T-cell (primary cell): ENCODE data around the gene SNX7. TPM values are rescaled to one million over a fixed set of nuclear protein-coding genes. Genes with fewer than 3 reads are reported as not detected.

Experiments
- ATAC-seq, 4 experiments: fragments of 200-7000 bp in 3 of 4; fragments of 150-1000 bp in 1 of 4; cut with Tn5 transposase; replicated peaks in 1 of 4; 1 replicate in 3 of 4; 2 replicates in 1 of 4; pipeline ENCODE4 v1.10.0; 2021; ENCODE audit warnings: moderate library complexity in 3 of 4, mild to moderate bottlenecking in 2 of 4, moderate number of reproducible peaks in 1 of 4
- CTCF ChIA-PET, 2 donors: fragments of 300-600 bp; sonication (Branson Sonifier 250); formaldehyde crosslinking; loops; one replicate each; lab custom pipeline; 2022; ENCODE audit warnings: antibody characterized with exemption in 2 of 2; lab: Charles Lee
- POLR2A ChIA-PET, 2 donors: fragments of 300-600 bp; sonication (Branson Sonifier 250); formaldehyde crosslinking; loops; one replicate each; lab custom pipeline; 2022; ENCODE audit warnings: antibody characterized with exemption in 2 of 2; lab: Charles Lee
- DNase-seq, 35 experiments: peaks; one replicate each; pipeline versions ENCODE4 v3.0.0 to v3.0.0-alpha.2; 2013 to 2023
- H3K27ac ChIP-seq: one replicate; pipeline ENCODE4 v1.5.1; 2013; ENCODE audit warnings: low read length
- H3K27me3 ChIP-seq, 2 experiments: replicated peaks in 1 of 2; 1 replicate in 1 of 2; 2 replicates in 1 of 2; pipeline versions ENCODE4 v1.6.1 to v1.7.0; 2013; ENCODE audit warnings: low read length in 1 of 2, mixed read lengths in 1 of 2; ENCODE audit not compliant: control insufficient read depth in 2 of 2, insufficient read depth in 2 of 2; ENCODE audit errors: extremely low read depth in 1 of 2
- H3K36me3 ChIP-seq, 2 donors: 1 replicate in 1 of 2; 2 replicates in 1 of 2; pipeline versions ENCODE4 v1.6.1 to v1.7.0; 2013; ENCODE audit warnings: low read length in 1 of 2; ENCODE audit not compliant: control insufficient read depth in 2 of 2, insufficient read depth in 1 of 2; ENCODE audit errors: extremely low read depth in 1 of 2
- H3K4me1 ChIP-seq, 2 experiments: 1 replicate in 1 of 2; 2 replicates in 1 of 2; pipeline versions ENCODE4 v1.6.1 to v1.7.0; 2013; ENCODE audit warnings: low read length in 2 of 2, mixed read lengths in 1 of 2; ENCODE audit not compliant: insufficient read depth in 2 of 2, control insufficient read depth in 1 of 2; ENCODE audit errors: extremely low read depth in 1 of 2
- H3K4me3 ChIP-seq, 2 donors: 1 replicate in 1 of 2; 2 replicates in 1 of 2; pipeline versions ENCODE4 v1.5.1 to v1.7.0; 2013; ENCODE audit warnings: mild to moderate bottlenecking in 2 of 2, low read length in 1 of 2, moderate library complexity in 1 of 2; ENCODE audit not compliant: control insufficient read depth in 1 of 2; ENCODE audit errors: extremely low read depth in 1 of 2
- H3K9me3 ChIP-seq: 2 replicates; pipeline ENCODE4 v1.7.0; 2013
- H3K27ac Mint-ChIP-seq, 2 donors: one replicate each; pipeline ENCODE4 v1.8.0; 2020 to 2021; ENCODE audit warnings: mild to moderate bottlenecking in 2 of 2, mixed read lengths in 2 of 2
- H3K27me3 Mint-ChIP-seq, 2 donors: one replicate each; pipeline ENCODE4 v1.8.0; 2021 to 2022; ENCODE audit warnings: mixed read lengths in 2 of 2
- H3K36me3 Mint-ChIP-seq: one replicate; pipeline ENCODE4 v1.8.0; 2021; ENCODE audit warnings: mixed read lengths
- H3K4me1 Mint-ChIP-seq, 3 donors: one replicate each; pipeline ENCODE4 v1.8.0; 2020 to 2022; ENCODE audit warnings: mixed read lengths in 3 of 3, mild to moderate bottlenecking in 1 of 3
- H3K4me3 Mint-ChIP-seq, 3 donors: one replicate each; pipeline ENCODE4 v1.8.0; 2020 to 2022; ENCODE audit warnings: mild to moderate bottlenecking in 3 of 3, mixed read lengths in 3 of 3, moderate library complexity in 3 of 3
- H3K9me3 Mint-ChIP-seq, 3 donors: one replicate each; pipeline ENCODE4 v1.8.0; 2020 to 2022; ENCODE audit warnings: mixed read lengths in 3 of 3
- WGBS: methylation state at CpG from one replicate; pipeline ENCODE4 v1.1.5; 2013; ENCODE audit warnings: missing lambda C conversion rate; ENCODE audit not compliant: insufficient coverage; 5-methylcytosine and 5-hydroxymethylcytosine counted together
- total RNA-seq, 35 experiments: library from RNA in 6 of 35; stranded (reverse) in 6 of 35; fragments of 120-200 nt in 1 of 35; gene quantifications; one replicate each; pipeline versions ENCODE4 v1.2.1 to v1.2.4 and lab custom pipeline; 2013 to 2026

Gene SNX7
- total RNA-seq (1 to 10 TPM in 1 of 5 donors, under 1 TPM in 2, not detected in 2; 0.36 to 1.3 (median 0.47) TPM), total RNA-seq (lab: John Stamatoyannopoulos, UW) (0 to 0.86 (median 0.10) reads per million in 29 experiments)
- total RNA-seq (2013), result 0.31 TPM

GRCh38 chr1:98661544-98662355 lies at the start of gene SNX7:
SNX7 (plus strand) TSS chr1:98661721; CDS start chr1:98661732, 11 bp downstream.
- Mint-ChIP-seq H3K36me3 (no peaks in the 10 kb centered on the region), H3K4me1 (peaks cover 13 to 23% (median 20%) of the 10 kb centered on the region in 3 donors), H3K4me3 (peak within 1 kb of the TSS; percentile 79 to 81 (median 80)), H3K27me3 (peaks cover 42 to 47% of the 10 kb centered on the region in 2 donors), H3K27ac (peak within 1 kb of the TSS in 1 of 2 donors; percentile 76), H3K9me3 (no peaks in the 10 kb centered on the region)
- peaks cover 10 to 24% of the 10 kb centered on the region in 2 experiments for H3K27me3 ChIP-seq
- peaks cover 3 to 15% of the 10 kb centered on the region in 2 experiments for H3K4me1 ChIP-seq
- H3K27ac ChIP-seq, result no peak within 1 kb of the TSS
- ATAC-seq (peak; percentile 31 to 67 (median 42)), DNase-seq (peak in 6 of 35 experiments; percentile 2 to 17 (median 4))
- H3K9me3 ChIP-seq, result no peaks in the 10 kb centered on the region
- no peaks in the 10 kb centered on the region for H3K36me3 ChIP-seq
- ChIA-PET POLR2A (no interaction called here), CTCF (interaction anchor here in 1 of 2 donors (0.6 kb wide), 1 partner anchor 1580 kb away, joined by 3 read pairs; no protein-coding TSS in a partner anchor)
- peak within 1 kb of the TSS; percentile 36 to 69 for H3K4me3 ChIP-seq
- 1% methylated on average over 59 of the region's 80 CpGs for WGBS

- H3K4me1 ChIP-seq, result no peaks in the 10 kb centered on the region
- Mint-ChIP-seq H3K36me3 (no peaks in the 10 kb centered on the region), H3K27ac (no peak overlapping the region), H3K4me3 (no peak overlapping the region), H3K4me1 (no peaks in the 10 kb centered on the region), H3K9me3 (peaks cover 16 to 22% (median 18%) of the 10 kb centered on the region in 3 donors), H3K27me3 (no peaks in the 10 kb centered on the region)
- H3K36me3 ChIP-seq, result no peaks in the 10 kb centered on the region
- WGBS, result 67% methylated on average over 1 of the region's 2 CpGs
- H3K27ac ChIP-seq, result no peak overlapping the region
- CTCF ChIA-PET, result no interaction called here
- POLR2A ChIA-PET, result no interaction called here
- no peak overlapping the region for H3K4me3 ChIP-seq
- ATAC-seq (no peak), DNase-seq (no peak)
- no peaks in the 10 kb centered on the region for H3K9me3 ChIP-seq
- H3K27me3 ChIP-seq, result no peaks in the 10 kb centered on the region
Observed at GRCh38 chr1:98637316-98637715, 24.2 kb upstream of the SNX7 start.

- CTCF ChIA-PET, result interaction anchor here in 1 of 2 donors (0.7 kb wide), 1 partner anchor 261 kb away, joined by 3 read pairs; no protein-coding TSS in a partner anchor
- no peaks in the 10 kb centered on the region for H3K4me1 ChIP-seq
Observed at GRCh38 chr1:98638185-98638584, 23.3 kb upstream of the SNX7 start.

GRCh38 chr1:98644510-98644909 lies 17.0 kb upstream of the SNX7 start:
- ATAC-seq (no peak), DNase-seq (no peak)
- ChIA-PET POLR2A (no interaction called here), CTCF (no interaction called here)
- WGBS, result no CpG with 5 or more reads among the region's 2 CpGs
- no peak overlapping the region for H3K4me3 Mint-ChIP-seq
- H3K9me3 ChIP-seq, result no peaks in the 10 kb centered on the region
- no peaks in the 10 kb centered on the region for H3K4me1 ChIP-seq
- H3K27me3 Mint-ChIP-seq, result no peaks in the 10 kb centered on the region
- H3K27me3 ChIP-seq, result no peaks in the 10 kb centered on the region
- no peak overlapping the region for H3K27ac Mint-ChIP-seq
- H3K36me3 ChIP-seq, result no peaks in the 10 kb centered on the region
- peaks cover 8 to 21% (median 17%) of the 10 kb centered on the region in 3 donors for H3K9me3 Mint-ChIP-seq
- H3K4me1 Mint-ChIP-seq, result no peaks in the 10 kb centered on the region
- no peaks in the 10 kb centered on the region for H3K36me3 Mint-ChIP-seq
- H3K27ac ChIP-seq, result no peak overlapping the region
- H3K4me3 ChIP-seq, result no peak overlapping the region

More at GRCh38 chr1:98638185-98638584, 23.3 kb upstream of the SNX7 start:
- H3K27me3 Mint-ChIP-seq, result no peaks in the 10 kb centered on the region
- Histone ChIP-seq H3K27ac (no peak overlapping the region), H3K27me3 (no peaks in the 10 kb centered on the region), H3K9me3 (no peaks in the 10 kb centered on the region), H3K36me3 (no peaks in the 10 kb centered on the region), H3K4me3 (no peak overlapping the region)
- H3K36me3 Mint-ChIP-seq, result no peaks in the 10 kb centered on the region
- POLR2A ChIA-PET, result no interaction called here
- DNase-seq (no peak), ATAC-seq (no peak)
- no peak overlapping the region for H3K4me3 Mint-ChIP-seq
- H3K4me1 Mint-ChIP-seq, result no peaks in the 10 kb centered on the region
- H3K9me3 Mint-ChIP-seq, result peaks cover 16 to 22% (median 18%) of the 10 kb centered on the region in 3 donors
- H3K27ac Mint-ChIP-seq, result no peak overlapping the region

GRCh38 chr1:98651116-98651632 lies 10.3 kb upstream of the SNX7 start:
- no peaks in the 10 kb centered on the region for H3K4me1 ChIP-seq
- H3K27ac Mint-ChIP-seq, result no peak overlapping the region
- peaks cover 0 to 7% of the 10 kb centered on the region in 2 experiments for H3K27me3 ChIP-seq
- no peak overlapping the region for H3K4me3 ChIP-seq
- ChIA-PET POLR2A (no interaction called here), CTCF (no interaction called here)
- 71% methylated on average over 1 of the region's 6 CpGs for WGBS
- no peak for DNase-seq
- ATAC-seq, result no peak
- H3K4me1 Mint-ChIP-seq, result no peaks in the 10 kb centered on the region
- peaks cover 0 to 10% (median 6%) of the 10 kb centered on the region in 3 donors for H3K9me3 Mint-ChIP-seq
- no peaks in the 10 kb centered on the region for H3K27me3 Mint-ChIP-seq
- no peaks in the 10 kb centered on the region for H3K36me3 Mint-ChIP-seq
- H3K27ac ChIP-seq, result no peak overlapping the region
- no peak overlapping the region for H3K4me3 Mint-ChIP-seq
- no peaks in the 10 kb centered on the region for H3K36me3 ChIP-seq
- H3K9me3 ChIP-seq, result no peaks in the 10 kb centered on the region

GRCh38 chr1:98653123-98653522 lies 8.4 kb upstream of the SNX7 start:
- H3K27ac Mint-ChIP-seq, result no peak overlapping the region
- ATAC-seq, result no peak

More at GRCh38 chr1:98653123-98653522, 8.4 kb upstream of the SNX7 start:
- Histone ChIP-seq H3K27me3 (peaks cover 0 to 7% of the 10 kb centered on the region in 2 experiments), H3K36me3 (no peaks in the 10 kb centered on the region), H3K4me3 (no peak overlapping the region), H3K9me3 (no peaks in the 10 kb centered on the region), H3K4me1 (no peaks in the 10 kb centered on the region), H3K27ac (no peak overlapping the region)
- CTCF ChIA-PET, result no interaction called here
- DNase-seq, result no peak
- POLR2A ChIA-PET, result no interaction called here
- WGBS, result 80% methylated on average over 1 of the region's 2 CpGs
- Mint-ChIP-seq H3K36me3 (no peaks in the 10 kb centered on the region), H3K4me1 (no peaks in the 10 kb centered on the region), H3K4me3 (no peak overlapping the region), H3K27me3 (no peaks in the 10 kb centered on the region), H3K9me3 (peaks cover 0 to 4% (median 0%) of the 10 kb centered on the region in 3 donors)
